ENCODE results near the gene TLE1. TPM values are rescaled to one million over a fixed set of nuclear protein-coding genes. Genes with fewer than 3 reads are reported as not detected.

Gene TLE1
- total and polyA plus RNA-seq, 2 of the 4 experiments (the other 2 are of a cell fraction) = 36.0 to 51.0 TPM

DNA sequence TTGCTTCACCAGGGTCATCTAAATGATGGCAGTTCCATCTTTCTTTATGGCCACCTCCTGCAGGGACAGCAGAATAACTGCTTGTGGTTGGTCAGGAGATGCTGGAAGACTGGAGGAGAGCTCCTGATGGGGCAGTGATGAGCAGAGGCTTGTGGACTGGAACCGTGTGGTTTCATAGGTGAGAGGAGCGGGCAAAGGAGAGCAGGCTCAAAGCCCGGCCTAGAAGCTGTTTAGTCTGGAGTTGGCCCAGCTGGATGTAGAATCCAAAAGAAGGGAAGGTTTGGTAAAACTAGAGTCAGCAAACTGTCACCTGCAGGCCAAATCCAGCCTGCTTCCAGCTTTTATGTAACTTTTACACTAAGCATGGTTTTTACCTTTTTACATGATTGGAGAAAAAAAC lies 32.9 kb upstream of the TLE1 start:
- Histone ChIP-seq H3K9me1 (ENCODE audit: insufficient read depth, low read length) (0 out of 2 replicates have a peak, but pooled peaks cover 2% of the 10 kb centered on the region), H3K79me1 (ENCODE audit: low read depth in 1 of 2, low read length in 2 of 2) (no peaks in the 10 kb centered on the region), H3K9me3 (ENCODE audit: control insufficient read depth, insufficient read depth, low read length) (peaks cover 2% of the 10 kb centered on the region; the same call in 1 of the 2 replicates), H3K4me3 (ENCODE audit: insufficient read depth, low read depth, low read length) (no peak overlapping the region), H4K5ac (ENCODE audit: low read depth, low read length) (no peak overlapping the region), H2BK15ac (ENCODE audit: low read depth, low read length) (no peak overlapping the region), H2AK5ac (ENCODE audit: low read depth, low read length) (no peak overlapping the region), H2BK120ac (ENCODE audit: low read depth, low read length) (no peak overlapping the region), H4K20me1 (ENCODE audit: insufficient read depth, low read length) (no peaks in the 10 kb centered on the region), H3K36me3 (ENCODE audit: control insufficient read depth, insufficient read depth, low read length) (no peaks in the 10 kb centered on the region), H2AFZ (replicated peaks; ENCODE audit: low read length, poor library complexity) (no peak overlapping the region), H3K4me1 (ENCODE audit: control insufficient read depth, insufficient read depth, low read length) (no peaks in the 10 kb centered on the region), H2BK5ac (ENCODE audit: low read depth, low read length, poor library complexity, severe bottlenecking) (no peak overlapping the region), H3K9ac (ENCODE audit: low read depth, low read length) (no peak overlapping the region), H3K23ac (ENCODE audit: low read depth, low read length) (no peak overlapping the region), H2BK20ac (ENCODE audit: low read depth, low read length) (no peak overlapping the region), H3K14ac (replicated peaks; ENCODE audit: low read depth, low read length) (no peak overlapping the region), H3K4me2 (ENCODE audit: low read depth, low read length) (no peak overlapping the region), H3K4ac (ENCODE audit: low read depth, low read length) (no peak overlapping the region), H3K56ac (ENCODE audit: extremely low read depth, insufficient read depth, low read length) (no peak overlapping the region), H3K27ac (ENCODE audit: insufficient read depth, low read length) (no peak overlapping the region), H3K18ac (ENCODE audit: low read depth, low read length) (no peak overlapping the region), H4K8ac (ENCODE audit: low read depth in 2 of 2, low read length in 2 of 2) (no peak overlapping the region), H2AK9ac (replicated peaks; ENCODE audit: low read depth, low read length, poor library complexity) (no peak overlapping the region), H3K27me3 (ENCODE audit: control insufficient read depth, insufficient read depth, low read length) (no peaks in the 10 kb centered on the region), H4K91ac (ENCODE audit: insufficient read depth, low read depth, low read length) (no peak overlapping the region)
- 100% methylated on average over 1 of the region's 3 CpGs; no CpG with 5 or more reads in 1 of the 2 experiments for WGBS, 2 experiments (ENCODE audit: extremely low coverage in 2 of 2, insufficient read length in 1 of 2)
- TF ChIP-seq RFX5 (IDR thresholded peaks at IDR 0.05; ENCODE audit: low read depth, low read length) = no peak
- TF ChIP-seq SMC3 (IDR thresholded peaks at IDR 0.05; ENCODE audit: low read depth, low read length) = no peak
- TF ChIP-seq CEBPB (IDR thresholded peaks at IDR 0.05; ENCODE audit: low read depth, low read length) = no peak
- TF ChIP-seq, protein P1, sequence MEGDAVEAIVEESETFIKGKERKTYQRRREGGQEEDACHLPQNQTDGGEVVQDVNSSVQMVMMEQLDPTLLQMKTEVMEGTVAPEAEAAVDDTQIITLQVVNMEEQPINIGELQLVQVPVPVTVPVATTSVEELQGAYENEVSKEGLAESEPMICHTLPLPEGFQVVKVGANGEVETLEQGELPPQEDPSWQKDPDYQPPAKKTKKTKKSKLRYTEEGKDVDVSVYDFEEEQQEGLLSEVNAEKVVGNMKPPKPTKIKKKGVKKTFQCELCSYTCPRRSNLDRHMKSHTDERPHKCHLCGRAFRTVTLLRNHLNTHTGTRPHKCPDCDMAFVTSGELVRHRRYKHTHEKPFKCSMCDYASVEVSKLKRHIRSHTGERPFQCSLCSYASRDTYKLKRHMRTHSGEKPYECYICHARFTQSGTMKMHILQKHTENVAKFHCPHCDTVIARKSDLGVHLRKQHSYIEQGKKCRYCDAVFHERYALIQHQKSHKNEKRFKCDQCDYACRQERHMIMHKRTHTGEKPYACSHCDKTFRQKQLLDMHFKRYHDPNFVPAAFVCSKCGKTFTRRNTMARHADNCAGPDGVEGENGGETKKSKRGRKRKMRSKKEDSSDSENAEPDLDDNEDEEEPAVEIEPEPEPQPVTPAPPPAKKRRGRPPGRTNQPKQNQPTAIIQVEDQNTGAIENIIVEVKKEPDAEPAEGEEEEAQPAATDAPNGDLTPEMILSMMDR (conservative IDR thresholded peaks at IDR 0.05; ENCODE audit: low read depth, low read length) = no peak
- TF ChIP-seq, protein P2, sequence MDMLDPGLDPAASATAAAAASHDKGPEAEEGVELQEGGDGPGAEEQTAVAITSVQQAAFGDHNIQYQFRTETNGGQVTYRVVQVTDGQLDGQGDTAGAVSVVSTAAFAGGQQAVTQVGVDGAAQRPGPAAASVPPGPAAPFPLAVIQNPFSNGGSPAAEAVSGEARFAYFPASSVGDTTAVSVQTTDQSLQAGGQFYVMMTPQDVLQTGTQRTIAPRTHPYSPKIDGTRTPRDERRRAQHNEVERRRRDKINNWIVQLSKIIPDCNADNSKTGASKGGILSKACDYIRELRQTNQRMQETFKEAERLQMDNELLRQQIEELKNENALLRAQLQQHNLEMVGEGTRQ (IDR thresholded peaks at IDR 0.05; ENCODE audit: low read depth, low read length) = no peak
- no peak for TF ChIP-seq FOS (IDR thresholded peaks at IDR 0.05; ENCODE audit: low read depth, low read length)
- TF ChIP-seq NFE2L2 (IDR thresholded peaks at IDR 0.05; ENCODE audit: low read depth, low read length) = no peak
- no peak for TF ChIP-seq MAZ (IDR thresholded peaks at IDR 0.05; ENCODE audit: borderline replicate concordance, low read depth, low read length)
- dilution Hi-C loops (cut with HindIII; ENCODE audit: low sequenced_read_pairs, unreplicated experiment) = no loop called here
- BruUV-seq (replicated peaks) = no TSS peak
- intact Hi-C loops (cut with micrococcal nuclease) = no loop called here
- DNase-seq (no peak), ATAC-seq (ENCODE audit: low read depth) (no peak)
- ChIA-PET CTCF (no interaction called here), POLR2A (ENCODE audit: unreplicated experiment) (no interaction called here)
- in situ Hi-C loops (cut with MboI; ENCODE audit: low sequenced_read_pairs) = loop anchor here (25.0 kb wide), 1 partner anchor 1240 kb away; no protein-coding TSS in a partner anchor

Measured in IMR-90 (cell line).